GM11168 (cell line): ENCODE results near the gene FLNB.

Experiments used
- in situ Hi-C: fragments of 300-500 bp; cut with MboI; formaldehyde crosslinking; loops from one replicate; pipeline ENCODE4 v1.12.0; 2022; ENCODE audit warnings: low sequenced_read_pairs; ENCODE audit not compliant: unreplicated experiment

The FLNB gene

GRCh38 chr3:58008141-58009025, at the start of gene FLNB:
TSS of gene FLNB (plus strand) at chr3:58008422. CDS start at chr3:58008565, 143 bp downstream.
- in situ Hi-C loops: no loop called here

GRCh38 chr3:57958642-57959422, 49.4 kb upstream of the FLNB start:
- in situ Hi-C loops: no loop called here

GRCh38 chr3:57959423-57960173, 48.6 kb upstream of the FLNB start:
- in situ Hi-C loops: no loop called here

GRCh38 chr3:57960174-57960505, 48.1 kb upstream of the FLNB start:
- in situ Hi-C loops: no loop called here

GRCh38 chr3:57961177-57961827, 46.9 kb upstream of the FLNB start:
- in situ Hi-C loops: no loop called here

- in situ Hi-C loops: no loop called here
These were observed 46.3 kb upstream of the FLNB start for GRCh38 chr3:57961828-57962447.

GRCh38 chr3:57962448-57962834, 45.8 kb upstream of the FLNB start:
- in situ Hi-C loops: no loop called here

GRCh38 chr3:57963811-57964346, 44.3 kb upstream of the FLNB start:
- in situ Hi-C loops: no loop called here

- in situ Hi-C loops: no loop called here
These were observed 41.4 kb upstream of the FLNB start for GRCh38 chr3:57966829-57967228.

- in situ Hi-C loops: no loop called here
These were observed 40.6 kb upstream of the FLNB start for GRCh38 chr3:57967590-57967989.

GRCh38 chr3:57968501-57968900, 39.7 kb upstream of the FLNB start:
- in situ Hi-C loops: no loop called here

- in situ Hi-C loops: no loop called here
These were observed 36.2 kb upstream of the FLNB start for GRCh38 chr3:57971975-57972374.

GRCh38 chr3:57972531-57973111, 35.6 kb upstream of the FLNB start:
- in situ Hi-C loops: no loop called here

- in situ Hi-C loops: no loop called here
These were observed 34.3 kb upstream of the FLNB start for GRCh38 chr3:57973715-57974477.

GRCh38 chr3:57974796-57975388, 33.3 kb upstream of the FLNB start:
- in situ Hi-C loops: no loop called here

- in situ Hi-C loops: no loop called here
These were observed 30.4 kb upstream of the FLNB start for GRCh38 chr3:57977818-57978235.

- in situ Hi-C loops: no loop called here
These were observed 29.9 kb upstream of the FLNB start for GRCh38 chr3:57978316-57978715.

- in situ Hi-C loops: no loop called here
These were observed 27.8 kb upstream of the FLNB start for GRCh38 chr3:57980416-57980815.
